EH (cell line): ENCODE measurements around the gene MAST4.

Experiments
- DNase-seq: peaks from one replicate; pipeline ENCODE4 v3.0.0-alpha.2; 2015; ENCODE audit warnings: low read depth

The MAST4 gene

DNA sequence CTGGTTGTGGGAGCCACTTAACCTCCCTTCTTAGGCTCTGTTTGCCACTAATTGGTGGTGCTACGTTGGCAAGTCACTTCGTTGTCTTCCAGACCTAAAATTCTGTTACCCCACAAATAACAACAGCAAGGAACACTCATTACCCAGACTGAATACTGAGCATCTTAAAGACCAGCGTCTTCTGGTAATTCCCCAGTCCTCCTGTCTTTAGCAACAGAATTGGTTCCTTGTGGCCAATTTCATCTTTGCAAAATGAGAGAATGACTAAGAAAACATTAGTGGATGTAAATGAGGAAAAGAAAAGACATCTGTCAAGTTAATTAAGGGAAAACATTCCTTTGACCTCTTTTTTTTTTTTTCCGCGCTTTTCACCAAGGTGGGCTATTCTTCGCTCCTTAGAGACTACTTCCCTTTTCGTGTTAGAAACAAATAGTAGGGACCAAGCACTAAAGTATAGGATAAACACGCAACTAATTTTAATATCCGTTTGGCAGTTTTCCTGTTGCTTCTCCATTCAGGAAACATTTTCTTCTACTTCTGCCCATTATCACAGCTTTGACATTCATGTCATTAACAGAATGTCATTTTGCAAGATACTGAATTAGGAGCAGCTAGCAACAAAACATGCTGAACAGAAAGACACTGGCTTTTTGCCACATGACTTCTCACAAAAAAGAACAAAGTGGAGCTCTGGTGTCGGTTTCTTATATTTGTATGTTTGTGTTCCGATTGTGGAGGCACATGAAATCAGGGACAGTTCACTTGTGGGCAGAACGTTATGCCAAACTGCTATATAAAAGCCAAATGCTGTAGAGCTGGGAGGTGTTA lies 446.2 kb downstream of the MAST4 start:
- no peak for DNase-seq

DNA sequence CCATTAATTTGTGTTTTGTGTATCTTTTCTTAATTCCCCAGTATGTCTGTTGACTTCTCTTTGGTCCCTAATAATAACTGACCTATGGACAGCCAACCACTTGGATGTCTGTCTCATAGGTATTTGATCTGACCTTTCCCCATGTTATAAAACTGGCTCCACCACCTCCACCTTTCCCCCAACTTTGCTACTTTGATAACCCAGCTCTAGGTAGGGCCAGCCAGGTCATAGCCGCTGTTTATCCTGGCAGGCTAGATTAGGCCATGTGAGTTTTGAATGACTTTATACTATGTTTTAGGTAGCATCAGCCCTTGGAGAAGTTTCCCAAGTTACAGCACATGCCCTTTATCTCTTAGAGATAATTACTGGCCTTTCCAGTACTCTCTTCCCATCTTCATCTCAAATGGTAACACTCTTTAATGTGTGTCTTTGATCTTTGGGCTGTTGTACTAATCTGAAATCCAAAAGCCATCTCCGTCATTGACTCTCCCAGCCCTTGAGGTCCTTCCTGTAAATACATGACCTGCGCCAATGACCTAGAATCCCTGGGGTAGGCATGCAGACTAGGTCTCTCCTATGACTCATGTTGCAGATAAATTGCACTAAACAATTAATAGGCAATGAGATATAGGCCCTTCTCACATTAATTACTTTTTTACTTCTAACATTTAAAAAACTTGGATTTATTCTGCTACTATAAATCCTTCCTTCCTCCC lies 447.8 kb downstream of the MAST4 start:
- no peak for DNase-seq

DNA sequence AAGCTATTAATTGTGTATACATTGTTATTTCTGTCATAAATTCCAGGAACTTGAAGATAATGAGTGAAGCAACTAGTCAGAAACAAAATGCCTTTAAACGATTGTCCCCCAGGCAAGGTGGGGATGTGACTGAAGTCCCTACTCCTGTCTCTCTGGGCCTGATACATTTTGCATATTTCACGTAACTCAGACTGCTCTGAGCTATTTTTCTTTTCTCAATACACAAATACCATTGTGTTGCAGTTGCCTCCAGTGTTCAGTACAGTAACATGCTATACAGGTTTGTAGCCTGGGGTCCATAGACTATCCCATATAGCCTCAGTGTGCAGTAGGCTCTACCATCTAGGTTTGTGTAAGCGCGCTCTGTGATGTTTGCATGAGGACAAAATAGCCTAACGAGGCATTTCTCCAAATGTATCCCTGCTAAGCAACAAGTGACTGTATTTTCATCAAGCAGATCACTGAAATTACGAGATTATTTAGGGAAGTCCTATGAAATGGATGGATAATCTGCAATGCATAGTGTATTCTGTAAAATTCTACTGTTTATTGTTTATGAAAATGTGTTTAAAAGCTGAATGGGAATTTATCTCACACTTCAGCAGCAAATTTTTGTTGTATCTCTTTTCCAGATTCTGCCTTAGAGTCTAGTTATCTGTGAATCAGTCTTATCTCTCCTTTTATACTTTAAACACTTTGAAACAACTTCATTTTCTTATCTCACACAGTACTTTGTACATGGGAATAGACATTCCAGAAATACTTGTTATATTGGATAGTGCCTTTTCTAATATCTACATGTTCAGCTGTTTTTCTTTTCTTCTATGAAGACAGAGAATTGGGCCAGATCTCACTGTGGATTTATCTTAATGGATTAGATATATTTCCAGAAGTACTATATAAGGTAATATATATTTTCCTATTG lies 449.9 kb downstream of the MAST4 start:
- DNase-seq: no peak

DNA sequence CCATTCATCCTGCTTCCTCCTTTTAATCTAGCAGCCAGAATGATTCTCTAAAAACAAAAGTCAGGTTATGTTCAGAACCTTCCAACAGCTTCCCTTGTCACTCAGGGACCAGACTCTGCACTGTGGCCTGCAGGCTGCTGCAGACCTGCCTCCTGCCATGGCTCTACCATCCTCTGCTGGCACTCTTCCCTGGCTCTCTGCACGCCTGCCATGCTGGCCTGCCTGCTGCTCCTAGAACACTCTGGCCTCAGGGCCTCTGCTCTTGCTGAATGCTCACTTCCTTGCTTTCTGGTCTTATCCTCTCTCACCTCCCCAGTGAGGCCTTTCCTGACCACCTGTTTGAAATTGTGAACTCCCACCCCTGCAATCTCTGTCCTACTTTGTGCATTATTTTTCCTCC lies 451.0 kb downstream of the MAST4 start:
- DNase-seq: no peak

DNA sequence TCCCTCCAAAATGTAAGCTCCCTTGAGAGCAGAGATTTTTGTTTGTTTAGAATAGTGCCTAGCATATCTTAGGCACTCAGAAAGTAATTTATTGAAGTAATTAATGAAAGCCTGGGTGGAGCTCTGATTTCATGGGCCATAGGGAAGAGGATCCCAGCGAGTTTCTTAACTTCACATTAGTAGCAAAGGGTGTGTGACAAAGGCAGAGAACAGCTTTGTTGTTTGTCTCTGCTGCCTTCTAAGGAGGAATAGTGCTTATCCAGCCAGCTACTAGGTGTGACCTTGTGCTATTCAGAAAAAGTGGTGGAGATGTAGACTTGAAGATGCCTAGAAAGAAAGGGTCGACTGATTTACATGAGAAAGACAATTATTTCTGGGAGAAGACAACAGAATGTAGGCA lies 451.4 kb downstream of the MAST4 start:
- DNase-seq: no peak

DNA sequence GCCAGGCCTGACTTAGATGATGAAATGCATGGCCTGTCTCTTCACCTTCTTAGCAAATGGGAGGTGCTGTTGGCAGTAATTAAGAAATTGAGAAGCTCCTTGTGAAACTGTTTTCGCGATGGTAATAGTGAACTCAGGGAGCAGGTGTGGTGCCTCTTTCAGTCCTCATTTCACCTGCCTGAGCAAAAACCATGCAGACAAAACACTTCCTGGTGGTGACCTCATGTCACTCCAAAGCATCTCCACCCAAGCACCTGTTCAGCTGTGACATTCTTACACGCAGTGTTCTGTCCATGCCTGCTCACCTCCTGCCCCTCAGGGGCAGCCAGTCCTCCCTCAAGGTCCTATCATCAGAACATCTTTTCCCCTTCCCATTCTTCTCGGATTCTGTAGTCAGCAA lies 453.9 kb downstream of the MAST4 start:
- DNase-seq: no peak

DNA sequence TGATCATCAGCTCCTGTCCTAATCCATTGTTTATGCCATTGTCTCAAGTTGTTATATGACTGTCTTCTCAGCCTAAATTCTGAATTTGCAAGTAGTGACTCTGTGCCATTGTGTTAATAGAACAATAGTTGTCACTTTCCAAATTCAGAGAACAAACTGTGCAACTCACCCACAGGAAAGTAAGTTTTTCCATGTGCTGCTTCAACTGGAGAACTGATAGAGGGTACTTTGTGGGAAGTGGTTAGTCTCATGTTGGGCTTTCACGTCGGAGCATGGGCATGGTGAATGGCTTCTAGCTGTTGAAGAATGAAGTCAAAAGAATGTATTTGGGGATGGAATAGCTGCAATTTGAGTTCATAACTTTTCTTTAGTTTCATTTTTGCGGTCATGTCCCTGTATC lies 454.4 kb downstream of the MAST4 start:
- no peak for DNase-seq

DNA sequence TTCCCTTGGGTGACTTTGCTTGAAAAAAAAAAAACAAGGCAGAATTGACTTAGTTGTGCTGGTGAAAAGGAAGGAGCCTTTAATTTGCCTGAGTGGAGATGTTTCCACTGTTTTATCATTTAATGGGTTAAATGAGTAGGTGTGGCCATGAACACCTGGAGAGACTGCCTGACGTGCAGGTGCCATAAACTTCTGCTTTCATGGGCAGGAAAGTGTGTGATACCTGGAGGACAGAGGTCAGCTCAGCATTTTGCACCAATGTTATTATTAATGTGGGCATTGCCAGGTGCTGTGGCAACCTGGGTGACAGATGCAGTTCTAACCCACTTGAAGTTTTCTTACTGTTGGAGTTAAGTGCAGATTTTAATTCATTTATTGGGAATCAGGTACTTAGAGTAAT lies 455.0 kb downstream of the MAST4 start:
- DNase-seq: no peak

DNA sequence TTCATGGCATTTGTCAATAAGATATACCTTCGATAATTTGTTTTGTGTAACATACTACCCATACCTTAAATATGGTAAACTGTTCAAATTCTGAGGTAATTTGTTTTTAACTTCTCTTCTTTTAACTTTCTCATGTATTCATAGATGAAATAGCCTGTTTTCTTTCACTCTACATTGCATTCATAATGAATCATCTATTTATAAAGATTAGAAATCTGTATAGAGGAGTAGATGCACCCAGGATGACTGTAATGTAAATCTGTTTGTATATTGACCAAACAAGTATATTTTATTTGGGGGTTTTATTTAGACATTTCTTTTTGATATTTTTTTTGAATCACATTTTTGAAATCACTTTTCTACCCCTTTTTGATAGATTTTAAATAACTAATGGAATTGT lies 455.8 kb downstream of the MAST4 start:
- DNase-seq: no peak

DNA sequence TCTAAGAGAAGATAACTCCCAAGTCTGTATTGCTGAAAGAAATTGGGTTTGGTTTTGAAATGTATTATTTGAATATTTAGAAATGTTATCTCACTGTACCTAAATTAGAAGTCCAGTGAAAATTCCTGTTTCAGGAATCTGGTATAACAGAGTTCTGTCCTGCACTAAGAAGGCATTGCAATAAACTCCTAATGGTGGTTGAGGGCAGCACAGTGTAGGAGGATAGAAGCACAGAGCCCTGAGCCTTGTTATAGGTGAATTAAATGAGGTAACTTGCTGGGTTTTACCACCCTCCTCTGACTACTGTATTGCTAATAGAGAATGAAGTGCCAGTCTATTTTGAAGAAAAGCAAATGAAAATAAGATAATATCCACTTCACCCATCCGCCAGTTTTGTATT lies 457.0 kb downstream of the MAST4 start:
- DNase-seq: no peak

DNA sequence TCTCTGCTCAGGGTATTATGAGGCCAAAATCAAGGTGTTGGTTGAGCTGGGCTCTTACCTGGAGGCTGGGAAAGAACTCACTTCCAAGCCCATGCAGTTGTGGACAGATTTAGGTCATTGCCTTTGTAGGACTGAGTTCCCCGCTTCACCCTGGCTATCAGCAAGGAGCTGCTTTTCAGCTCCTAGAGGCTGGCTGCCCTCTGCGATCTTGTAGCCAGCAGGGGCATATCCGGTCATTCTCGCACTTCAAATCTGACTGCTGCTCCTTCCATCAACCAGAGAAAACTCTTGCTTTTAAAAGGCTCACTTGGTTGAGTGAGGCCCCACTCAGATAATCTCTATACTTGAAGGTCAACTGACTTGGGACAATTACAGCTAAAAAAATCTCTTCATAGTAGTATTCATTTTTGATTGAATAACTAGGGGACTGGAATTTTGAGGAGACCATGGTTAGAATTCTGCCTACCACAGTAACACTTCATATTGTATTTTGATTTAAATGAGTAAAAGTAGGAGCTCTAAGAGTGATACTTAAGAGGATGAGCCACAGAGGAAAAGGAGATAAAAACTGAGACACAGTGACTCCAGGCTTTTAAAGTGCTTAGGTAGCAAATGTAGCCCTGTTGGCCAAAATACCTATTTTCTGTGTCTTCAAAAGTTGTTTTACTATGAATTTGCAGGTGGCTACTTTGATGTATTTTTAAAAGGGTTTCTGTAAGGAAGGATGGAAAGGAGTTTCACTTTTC lies 463.0 kb downstream of the MAST4 start:
- no peak for DNase-seq

DNA sequence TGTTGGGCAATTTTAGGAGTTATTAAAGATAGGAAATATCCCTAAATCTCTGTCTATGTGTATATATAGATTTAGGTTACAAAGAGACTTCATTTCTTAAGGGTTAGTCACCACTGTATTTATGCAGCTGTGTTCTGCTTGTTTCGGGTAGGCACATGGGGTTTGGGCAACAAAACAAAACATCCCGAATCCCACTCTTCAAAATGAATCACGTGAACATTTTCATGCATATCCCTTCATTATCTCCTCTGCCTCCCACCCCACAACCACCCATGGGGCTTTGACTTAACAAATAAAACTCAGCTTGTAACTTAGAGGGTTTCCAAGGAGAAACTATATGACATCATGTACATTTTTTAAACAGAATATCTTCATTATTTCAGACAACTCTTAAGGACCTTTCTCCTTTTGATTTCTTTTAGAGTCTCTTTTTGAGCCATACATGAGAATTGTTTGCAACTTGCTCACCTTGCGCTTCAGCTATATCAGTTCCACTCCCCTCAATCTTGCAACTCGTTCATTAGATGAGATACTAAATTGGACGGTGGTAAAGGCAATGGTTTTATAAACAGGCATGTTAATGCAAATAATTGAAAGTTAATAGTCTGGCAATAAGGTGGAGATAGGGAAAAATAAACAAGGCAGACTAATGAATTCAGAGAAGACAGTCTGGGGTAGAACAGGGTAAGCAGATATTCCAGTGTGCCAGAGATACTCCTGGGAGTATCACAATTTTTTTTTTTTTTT lies 463.7 kb downstream of the MAST4 start:
- DNase-seq: peak; percentile 37

DNA sequence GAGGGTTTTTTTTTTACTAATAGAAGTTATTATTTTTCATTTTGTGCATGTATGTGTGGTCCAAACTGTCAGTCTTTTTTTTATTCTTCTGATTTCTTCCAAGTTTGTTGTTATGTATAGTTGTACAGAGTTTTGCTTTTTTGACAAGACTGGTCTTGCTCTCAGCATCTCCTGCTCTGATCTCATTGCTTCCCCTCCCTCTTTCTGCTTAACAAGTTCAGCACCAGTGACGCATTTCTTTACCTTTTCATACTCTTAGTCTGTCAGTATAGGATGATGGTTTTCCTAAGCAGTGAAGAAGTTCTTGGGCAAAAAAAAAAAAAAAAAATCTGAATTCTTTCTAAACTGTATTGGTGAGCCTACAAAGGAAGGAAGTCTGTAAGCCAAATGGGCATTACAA lies 465.3 kb downstream of the MAST4 start:
- no peak for DNase-seq

DNA sequence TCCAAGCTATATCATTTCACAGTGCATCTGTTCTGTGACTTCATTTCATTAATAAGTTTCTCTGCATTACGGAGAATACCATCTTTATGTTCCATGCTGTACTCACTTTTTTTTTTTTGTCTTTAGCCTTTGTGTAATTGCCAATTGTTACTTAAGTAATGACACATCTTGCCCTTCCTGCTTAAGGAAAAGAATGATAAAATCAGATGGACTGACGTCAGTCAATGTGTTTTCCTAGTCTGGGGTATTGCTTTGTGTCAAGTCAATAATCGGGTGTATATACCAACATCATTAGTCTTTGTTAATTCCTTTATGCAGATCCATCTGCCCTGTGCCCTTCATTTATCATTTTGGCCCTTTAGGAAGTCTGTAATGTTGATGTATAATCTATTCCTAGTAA lies 466.9 kb downstream of the MAST4 start:
- no peak for DNase-seq

DNA sequence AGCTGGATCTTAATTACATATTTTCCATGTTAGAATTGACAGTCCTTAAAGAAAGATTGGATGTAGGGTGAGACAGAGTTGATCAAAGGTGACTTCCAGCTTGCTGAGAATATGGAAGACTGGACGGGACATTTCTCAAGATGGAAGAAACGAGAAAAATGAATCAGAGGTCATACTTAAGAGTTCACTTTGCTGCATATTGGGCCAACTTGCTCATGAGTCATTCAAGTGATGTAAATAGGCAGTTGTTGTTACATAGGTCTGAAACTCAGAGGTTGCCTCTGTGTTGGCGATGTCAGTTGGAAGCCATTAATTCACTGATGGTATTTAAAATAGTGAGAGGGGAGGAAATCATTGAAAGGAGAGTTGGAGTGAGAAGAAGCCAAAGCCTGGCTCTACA lies 467.6 kb downstream of the MAST4 start:
- peak; percentile 4 for DNase-seq

DNA sequence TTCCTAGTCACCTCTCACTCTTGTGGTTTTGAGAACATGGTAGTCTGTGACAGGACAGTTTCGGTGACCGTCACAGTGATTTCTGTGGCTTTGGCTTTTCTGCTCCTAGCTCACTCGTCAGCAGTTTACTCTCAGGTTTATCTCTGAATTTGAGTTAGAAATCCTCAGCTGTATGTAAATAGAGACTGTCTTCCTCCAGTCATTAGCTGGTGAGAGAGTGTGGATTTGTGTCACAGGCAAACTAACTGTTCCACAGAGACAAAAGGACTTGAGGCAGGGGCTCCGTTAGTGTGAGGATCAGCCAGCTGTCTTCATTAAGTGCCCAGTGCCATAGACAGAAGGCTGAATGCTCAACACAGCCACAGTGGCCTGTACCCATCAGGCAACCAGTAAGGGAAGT lies 469.0 kb downstream of the MAST4 start:
- DNase-seq: no peak

DNA sequence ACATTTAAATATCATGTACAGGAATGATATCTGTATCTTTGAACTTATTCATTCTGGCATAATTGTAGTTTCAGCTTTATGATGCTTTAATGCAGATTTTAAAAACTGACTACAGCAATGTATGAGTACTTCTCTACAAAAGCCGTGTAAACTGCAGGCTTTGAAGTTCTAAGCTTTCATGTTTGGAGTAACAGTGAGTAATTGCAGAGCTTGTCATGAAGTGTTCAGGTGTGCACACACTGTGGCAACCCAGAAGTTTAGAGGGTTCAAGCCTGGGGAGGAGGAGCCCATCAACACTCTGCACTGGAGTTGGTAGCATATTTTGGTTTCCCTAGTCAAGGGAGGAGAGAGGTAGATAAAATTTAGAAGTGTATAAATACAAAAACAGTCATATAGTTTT lies 469.5 kb downstream of the MAST4 start:
- no peak for DNase-seq

DNA sequence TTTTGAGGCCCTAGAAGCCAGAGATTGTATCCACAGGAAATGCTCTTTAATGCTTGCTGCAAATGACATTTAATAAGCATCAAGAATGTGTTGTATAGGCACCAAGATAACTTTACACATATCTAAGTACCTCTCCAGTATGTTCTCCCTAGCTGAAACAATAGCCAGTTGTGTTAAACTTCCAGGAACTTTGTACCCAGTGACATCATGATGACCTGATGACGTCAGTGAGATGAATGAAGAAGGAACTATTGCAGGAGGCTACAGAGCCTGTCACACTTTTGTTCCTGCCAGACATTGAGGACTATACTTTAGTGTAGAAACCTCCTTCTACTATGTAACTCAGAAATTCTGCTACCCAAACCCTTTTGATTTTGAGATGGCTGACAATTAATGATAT lies 470.6 kb downstream of the MAST4 start:
- DNase-seq: no peak

DNA sequence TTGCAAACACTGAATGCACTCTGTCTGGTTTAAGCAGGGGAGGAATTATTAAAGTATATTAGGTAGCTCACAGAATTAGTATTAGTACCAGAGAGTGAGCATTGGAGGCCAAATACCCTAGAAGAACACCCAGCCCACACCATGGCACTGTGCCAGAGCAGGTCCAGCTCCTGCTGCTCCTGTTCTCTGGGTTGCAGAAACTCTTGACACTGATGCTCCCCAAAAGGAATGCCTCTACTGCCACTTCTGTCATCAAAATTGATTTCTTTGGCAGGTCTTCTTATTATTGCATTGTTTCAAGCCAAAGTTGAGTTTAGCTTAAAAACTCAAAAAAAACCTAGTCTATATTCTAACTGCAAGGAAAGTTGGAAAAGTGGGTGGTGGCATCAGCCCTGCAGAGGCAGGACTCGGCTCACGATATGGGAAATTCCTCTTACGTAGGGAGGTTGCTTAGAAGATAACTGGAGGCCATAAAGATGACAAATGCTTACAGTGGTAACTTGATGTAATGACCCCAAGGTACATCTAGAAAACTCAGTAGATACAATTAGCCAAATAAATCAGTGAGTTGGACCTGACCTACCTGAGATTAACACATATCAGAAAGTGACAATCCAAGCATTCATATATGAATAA lies 477.0 kb downstream of the MAST4 start:
- DNase-seq: no peak

DNA sequence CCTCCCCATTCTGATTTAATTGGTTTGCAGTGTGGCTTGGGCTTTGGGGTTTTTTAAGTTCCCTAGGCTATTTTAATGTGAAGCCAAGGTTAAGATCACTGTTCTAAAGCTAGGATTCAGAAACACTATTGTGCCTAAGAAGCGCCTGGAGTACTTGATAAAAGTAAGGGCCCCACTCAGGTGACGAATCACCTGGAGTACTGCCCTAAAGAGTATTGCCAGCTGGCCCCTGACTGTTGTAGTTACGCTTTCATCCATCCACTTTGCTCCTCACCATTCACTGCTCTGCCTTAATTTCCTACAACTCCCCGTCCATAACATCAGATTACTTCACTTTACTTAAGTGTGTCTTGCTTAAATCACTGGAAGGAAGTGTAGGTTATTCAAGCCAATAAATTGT lies 481.1 kb downstream of the MAST4 start:
- DNase-seq: no peak

DNA sequence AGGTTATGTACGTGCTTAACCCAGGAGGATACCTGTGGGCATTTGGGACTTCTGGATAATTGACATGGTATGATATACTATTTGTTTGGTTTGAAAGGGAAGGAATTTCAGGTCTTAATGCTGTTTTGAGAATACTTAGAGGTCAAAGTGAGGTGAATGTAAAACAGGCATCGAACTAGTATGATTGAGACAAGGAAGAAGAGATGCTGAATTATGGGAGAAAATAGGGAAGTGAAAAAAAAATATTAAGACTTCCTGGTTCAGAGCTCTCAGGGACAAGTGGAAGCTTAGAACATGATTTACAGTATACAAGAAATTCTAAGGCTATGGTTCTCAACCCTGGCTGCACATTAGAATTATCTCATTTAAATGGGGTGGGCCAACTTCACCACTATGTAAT lies 485.1 kb downstream of the MAST4 start:
- DNase-seq: no peak
